ENCODE data around the gene MTHFSD. TPM values are rescaled to one million over a fixed set of nuclear protein-coding genes. Genes with fewer than 3 reads are reported as not detected.

Gene MTHFSD
- total and polyA plus RNA-seq, 2 donors (not counting 3 experiments of a cell fraction or from before 2014, with no cell fraction given) = 16.7 to 21.1 TPM

- Histone ChIP-seq H3K4me1 (ENCODE audit: control insufficient read depth, extremely low read depth, insufficient read depth, low read length) (peaks cover 5% of the 10 kb centered on the region), H3K4me2 (ENCODE audit: insufficient read depth, low read length) (no peak overlapping the region), H3K4me3 (replicated peaks in 1 of 3; ENCODE audit: insufficient read depth in 1 of 3, low read depth in 1 of 3, low read length in 3 of 3) (no peak overlapping the region), H3K79me2 (ENCODE audit: control insufficient read depth, insufficient read depth, low read length) (no peaks in the 10 kb centered on the region), H3K9me1 (replicated peaks; ENCODE audit: control insufficient read depth, extremely low read depth, insufficient read depth, low read length) (no peaks in the 10 kb centered on the region), H3K27ac (ENCODE audit: insufficient read depth, low read depth, low read length) (no peak overlapping the region), H2AFZ (ENCODE audit: low read depth, low read length) (no peak overlapping the region), H3K36me3 (ENCODE audit: control insufficient read depth in 2 of 2, extremely low read depth in 1 of 2, insufficient read depth in 2 of 2, low read length in 2 of 2) (no peaks in the 10 kb centered on the region), H4K20me1 (replicated peaks; ENCODE audit: control insufficient read depth, extremely low read depth, insufficient read depth, low read length) (no peaks in the 10 kb centered on the region), H3K27me3 (ENCODE audit: control insufficient read depth in 2 of 2, insufficient read depth in 2 of 2, low read length in 2 of 2) (peaks cover 27 to 50% of the 10 kb centered on the region in 2 experiments), H3K9me3 (replicated peaks; ENCODE audit: control insufficient read depth, insufficient read depth, low read length) (no peaks in the 10 kb centered on the region), H3K9ac (replicated peaks; ENCODE audit: extremely low read depth, insufficient read depth, low read length) (no peak overlapping the region)
- dilution Hi-C loops (cut with MboI; ENCODE audit: extremely low pct_ligation_motif_present, low sequenced_read_pairs) = loop anchor here (10.0 kb wide), 1 partner anchor 432 kb away; no protein-coding TSS in a partner anchor
- FAIRE-seq = no peak
- ChIA-PET POLR2A (no interaction called here), CTCF (interaction anchor here (1.0 to 7.0 kb wide), 19 partner anchors 10 to 697 kb away, joined by 3 to 471 read pairs (median 10); no protein-coding TSS in a partner anchor)
- TF ChIP-seq EZH2 (IDR thresholded peaks at IDR 0.05; ENCODE audit: borderline replicate concordance, low read depth, low read length, severe bottlenecking) = peak; percentile 25
- no peak for TF ChIP-seq GATA2 (IDR thresholded peaks at IDR 0.05; ENCODE audit: insufficient read depth, insufficient read length, low read depth, low read length)
- no peak for DNase-seq (ENCODE audit: low read depth, low spot score)
- intact Hi-C loops (cut with micrococcal nuclease) = loop anchor here (1.0 kb wide), 2 partner anchors 175 to 695 kb away; no protein-coding TSS in a partner anchor
- no TSS peak for BruUV-seq (replicated peaks)
Observed at GRCh38 chr16:86516623-86517003, 38.4 kb downstream of the MTHFSD start.

- peak; percentile 97 for TF ChIP-seq EZH2 (IDR thresholded peaks at IDR 0.05; ENCODE audit: borderline replicate concordance, low read depth, low read length, severe bottlenecking)
- no peak for TF ChIP-seq POLR2A (IDR thresholded peaks at IDR 0.05; ENCODE audit: low read depth, low read length)
- TF ChIP-seq MYC (IDR thresholded peaks at IDR 0.05; ENCODE audit: low read depth, low read length) = no peak
- TF ChIP-seq FOS (IDR thresholded peaks at IDR 0.05; ENCODE audit: borderline replicate concordance, insufficient read depth, low read length) = no peak
- no peaks in the 10 kb centered on the region for H3K36me3 ChIP-seq (ENCODE audit: control insufficient read depth in 2 of 2, extremely low read depth in 1 of 2, insufficient read depth in 2 of 2, low read length in 2 of 2)
- peak overlapping the region in 1 of 3 experiments; percentile 18 for H3K4me3 ChIP-seq (replicated peaks in 1 of 3; ENCODE audit: insufficient read depth in 1 of 3, low read depth in 1 of 3, low read length in 3 of 3)
- H3K27ac ChIP-seq (ENCODE audit: insufficient read depth, low read depth, low read length) = no peak overlapping the region
- H3K9me1 ChIP-seq (replicated peaks; ENCODE audit: control insufficient read depth, extremely low read depth, insufficient read depth, low read length) = no peaks in the 10 kb centered on the region
- H3K9ac ChIP-seq (replicated peaks; ENCODE audit: extremely low read depth, insufficient read depth, low read length) = no peak overlapping the region
- no peak for DNase-seq (ENCODE audit: low read depth, low spot score)
- H3K9me3 ChIP-seq (replicated peaks; ENCODE audit: control insufficient read depth, insufficient read depth, low read length) = no peaks in the 10 kb centered on the region
- FAIRE-seq = peak; percentile 8
- peak overlapping the region; percentile 8 for H3K4me2 ChIP-seq (ENCODE audit: insufficient read depth, low read length)
- dilution Hi-C loops (cut with MboI; ENCODE audit: extremely low pct_ligation_motif_present, low sequenced_read_pairs) (loop anchor here (10.0 kb wide), 1 partner anchor 431 kb away; no protein-coding TSS in a partner anchor), intact Hi-C loops (cut with micrococcal nuclease) (no loop called here)
- ChIA-PET POLR2A (no interaction called here), CTCF (interaction anchor here (1.2 to 7.0 kb wide), 13 partner anchors 10 to 697 kb away, joined by 3 to 471 read pairs (median 6); no protein-coding TSS in a partner anchor)
- H3K27me3 ChIP-seq (ENCODE audit: control insufficient read depth in 2 of 2, insufficient read depth in 2 of 2, low read length in 2 of 2) = peaks cover 30 to 56% of the 10 kb centered on the region in 2 experiments
- peaks cover 5% of the 10 kb centered on the region for H3K4me1 ChIP-seq (ENCODE audit: control insufficient read depth, extremely low read depth, insufficient read depth, low read length)
- H2AFZ ChIP-seq (ENCODE audit: low read depth, low read length) = peak overlapping the region; percentile 23
- H3K79me2 ChIP-seq (ENCODE audit: control insufficient read depth, insufficient read depth, low read length) = no peaks in the 10 kb centered on the region
- H4K20me1 ChIP-seq (replicated peaks; ENCODE audit: control insufficient read depth, extremely low read depth, insufficient read depth, low read length) = no peaks in the 10 kb centered on the region
- BruUV-seq (replicated peaks) = no TSS peak
Observed at GRCh38 chr16:86515777-86516622, 39.0 kb downstream of the MTHFSD start.
